Heart right ventricle (tissue), 16 donors: ENCODE data around the gene CHTF18. TPM values are rescaled to one million over a fixed set of nuclear protein-coding genes. Genes with fewer than 3 reads are reported as not detected.

Source experiments
- ATAC-seq, 8 donors: fragments of 200-7000 bp; cut with Tn5 transposase; one replicate each; pipeline ENCODE4 v1.9.1; 2020; ENCODE audit warnings: mild to moderate bottlenecking in 8 of 8, moderate library complexity in 8 of 8, moderate number of reproducible peaks in 1 of 8
- DNase-seq, 2 donors: peaks; one replicate each; pipeline ENCODE4 v3.0.0-alpha.2; 2020
- H3K27ac ChIP-seq, 10 donors: fragments of 200-600 bp; sonication (generic) in 2 of 10; one replicate each; pipeline versions ENCODE4 v1.5.0 to v1.8.0; 2020 to 2022; ENCODE audit warnings: mild to moderate bottlenecking in 3 of 10
- H3K27me3 ChIP-seq, 7 donors: fragments of 200-600 bp; one replicate each; pipeline ENCODE4 v1.8.0; 2021 to 2022; ENCODE audit warnings: mild to moderate bottlenecking in 2 of 7
- H3K36me3 ChIP-seq, 9 donors: fragments of 200-600 bp; sonication (generic) in 1 of 9; one replicate each; pipeline versions ENCODE4 v1.5.0 to v1.8.0; 2020 to 2022; ENCODE audit warnings: mild to moderate bottlenecking in 2 of 9
- H3K4me1 ChIP-seq, 9 donors: fragments of 200-600 bp; sonication (generic) in 1 of 9; one replicate each; pipeline versions ENCODE4 v1.5.0 to v1.8.0; 2020 to 2022; ENCODE audit warnings: mild to moderate bottlenecking in 4 of 9
- H3K4me3 ChIP-seq, 10 donors: fragments of 200-600 bp; sonication (generic) in 2 of 10; one replicate each; pipeline versions ENCODE4 v1.5.0 to v1.8.0; 2020 to 2022; ENCODE audit warnings: mild to moderate bottlenecking in 7 of 10, moderate library complexity in 2 of 10
- H3K9me3 ChIP-seq, 11 donors: fragments of 200-600 bp in 10 of 11; sonication (generic) in 2 of 11; one replicate each; pipeline versions ENCODE4 v1.5.0 to v1.8.0; 2013 to 2022; ENCODE audit warnings: mild to moderate bottlenecking in 2 of 11, control low read depth in 1 of 11, moderate library complexity in 1 of 11
- WGBS, 2 donors: extraction: QIAGEN DNeasy Blood & Tissue Kit; methylation state at CpG; one replicate each; pipeline ENCODE4 v1.1.7; 2013; ENCODE audit warnings: inconsistent platforms in 1 of 2; 5-methylcytosine and 5-hydroxymethylcytosine counted together
- intact Hi-C, 10 donors: fragments of 100-400 bp; cut with DNase I; formaldehyde crosslinking; loops; one replicate each; pipeline versions ENCODE4 v1.11.1 to v1.14.2; 2022
- polyA plus RNA-seq, 2 donors: library from polyadenylated mRNA; stranded (reverse); fragments of 200-250 nt; gene quantifications; one replicate each; pipeline ENCODE4 v1.2.3, GENCODE V29; 2013
- total RNA-seq, 10 donors: library from RNA; stranded (reverse); fragmentation: NEBNext Ultra II Directional in 3 of 10; extraction: Animal tissue kit (Norgen Biotek cat#: 25700) in 3 of 10; gene quantifications; one replicate each; pipeline versions ENCODE4 v1.2.1 to v1.2.4, GENCODE V29; 2021 to 2023
- TF ChIP-seq, protein P1 (sequence below), 9 donors: fragments of 200-600 bp; sonication (generic) in 2 of 9; IDR thresholded peaks; one replicate each; pipeline versions ENCODE4 v1.5.0 to v1.8.0; 2021 to 2022; ENCODE audit warnings: antibody characterized with exemption in 9 of 9, mild to moderate bottlenecking in 5 of 9, moderate library complexity in 1 of 9
- donor health status: Arrhythmogenic right ventricular cardiomyopathy.
- donor health status: ischemic (EF 13 %, LVEDD 7.1; RV severe dilation, severe dysfunction).
- donor health status: healthy with polysubstance abuse.
- donor health status: DM: no; HTN: yes; CAD: no.
- donor health status: DM: no; HTN: no; CAD: no.
- donor health status: ischemic (EF 25% LVEDD 6.9; RV normal size, moderate dysfunction).
- donor health status: ischemic (EF 25% LVEDD 5.7; RV mildly dilated, moderate dysfunction).
- donor health status: healthy.
- donor health status: DM: yes; HTN: yes; CAD: no.
- donor health status: Ischemic cardiomyopathy.
- donor health status: ischemic (EF 35%, LVEDD 5.7; RV mildly dilated, moderate dysfunction).
- donor health status: nonischemic (EF 11% LVEDD 7.7; RV severe dilation, severe dysfunction).
- donor health status: DM: yes; HTN: yes; CAD: no.
- donor health status: PGD.
- donor health status: ischemic (EF 29% LVEDD 5.4; RV normal size, mild dysfunction).
- donor health status: nonischemic (EF 23%, LVEDD 6.1; RV moderate dilation, normal function).

CHTF18 gene
- total and polyA plus RNA-seq, 12 donors, result 2.8 to 8.2 (median 5.8) TPM

- WGBS, 2 donors, result 73% methylated on average over 32 to 33 of the region's 33 CpGs
- Histone ChIP-seq H3K4me1 (peaks cover 12 to 31% (median 20%) of the 10 kb centered on the region in 9 donors), H3K9me3 (no peaks in the 10 kb centered on the region), H3K27ac (peak overlapping the region in 1 of 10 donors; percentile 59), H3K4me3 (peak overlapping the region; percentile 76 to 98 (median 82)), H3K36me3 (peaks cover 0 to 29% (median 0%) of the 10 kb centered on the region in 9 donors), H3K27me3 (no peaks in the 10 kb centered on the region)
- no peak for ATAC-seq
- TF ChIP-seq, protein P1, sequence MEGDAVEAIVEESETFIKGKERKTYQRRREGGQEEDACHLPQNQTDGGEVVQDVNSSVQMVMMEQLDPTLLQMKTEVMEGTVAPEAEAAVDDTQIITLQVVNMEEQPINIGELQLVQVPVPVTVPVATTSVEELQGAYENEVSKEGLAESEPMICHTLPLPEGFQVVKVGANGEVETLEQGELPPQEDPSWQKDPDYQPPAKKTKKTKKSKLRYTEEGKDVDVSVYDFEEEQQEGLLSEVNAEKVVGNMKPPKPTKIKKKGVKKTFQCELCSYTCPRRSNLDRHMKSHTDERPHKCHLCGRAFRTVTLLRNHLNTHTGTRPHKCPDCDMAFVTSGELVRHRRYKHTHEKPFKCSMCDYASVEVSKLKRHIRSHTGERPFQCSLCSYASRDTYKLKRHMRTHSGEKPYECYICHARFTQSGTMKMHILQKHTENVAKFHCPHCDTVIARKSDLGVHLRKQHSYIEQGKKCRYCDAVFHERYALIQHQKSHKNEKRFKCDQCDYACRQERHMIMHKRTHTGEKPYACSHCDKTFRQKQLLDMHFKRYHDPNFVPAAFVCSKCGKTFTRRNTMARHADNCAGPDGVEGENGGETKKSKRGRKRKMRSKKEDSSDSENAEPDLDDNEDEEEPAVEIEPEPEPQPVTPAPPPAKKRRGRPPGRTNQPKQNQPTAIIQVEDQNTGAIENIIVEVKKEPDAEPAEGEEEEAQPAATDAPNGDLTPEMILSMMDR (IDR thresholded peaks at IDR 0.05), result no peak
- intact Hi-C loops, result loop anchor here in 5 of 10 donors (2.0 to 5.0 kb wide), 3 partner anchors 47 to 77 kb away; partner anchors contain the start of genes CIAO3 (in 1 of the 5) and METRN (in 1 of the 5)
- DNase-seq, result no peak
Measured at GRCh38 chr16:789191-789850, 901 bp downstream of the CHTF18 start.

GRCh38 chr16:790086-790485 lies 1.7 kb downstream of the CHTF18 start:
- intact Hi-C loops, result no loop called here
- Histone ChIP-seq H3K36me3 (peaks cover 0 to 29% (median 0%) of the 10 kb centered on the region in 9 donors), H3K4me1 (peaks cover 12 to 31% (median 20%) of the 10 kb centered on the region in 9 donors), H3K27me3 (no peaks in the 10 kb centered on the region), H3K27ac (no peak overlapping the region), H3K9me3 (no peaks in the 10 kb centered on the region), H3K4me3 (no peak overlapping the region)
- 95 to 97% methylated on average over 17 of the region's 17 CpGs for WGBS, 2 donors
- DNase-seq (no peak), ATAC-seq (no peak)
- TF ChIP-seq, protein P1 (IDR thresholded peaks at IDR 0.05), result no peak

GRCh38 chr16:791131-791530 lies 2.7 kb downstream of the CHTF18 start:
- TF ChIP-seq, protein P1 (IDR thresholded peaks at IDR 0.05), result no peak
- 97 to 99% methylated on average over 23 of the region's 23 CpGs for WGBS, 2 donors
- no peak overlapping the region for H3K27ac ChIP-seq
- no peaks in the 10 kb centered on the region for H3K9me3 ChIP-seq
- H3K36me3 ChIP-seq, result peaks cover 0 to 23% (median 0%) of the 10 kb centered on the region in 9 donors
- no peak for DNase-seq
- no peak for ATAC-seq
- H3K4me3 ChIP-seq, result no peak overlapping the region
- peaks cover 12 to 24% (median 20%) of the 10 kb centered on the region in 9 donors for H3K4me1 ChIP-seq
- intact Hi-C loops, result no loop called here
- no peaks in the 10 kb centered on the region for H3K27me3 ChIP-seq

- Histone ChIP-seq H3K4me1 (peaks cover 7 to 18% (median 14%) of the 10 kb centered on the region in 9 donors), H3K9me3 (no peaks in the 10 kb centered on the region), H3K27ac (no peak overlapping the region), H3K4me3 (no peak overlapping the region), H3K27me3 (peaks cover 0 to 9% (median 0%) of the 10 kb centered on the region in 7 donors), H3K36me3 (peaks cover 0 to 17% (median 0%) of the 10 kb centered on the region in 9 donors)
- ATAC-seq, result no peak
- TF ChIP-seq, protein P1 (IDR thresholded peaks at IDR 0.05), result no peak
- 91 to 94% methylated on average over 46 of the region's 46 CpGs for WGBS, 2 donors
- no peak for DNase-seq
- intact Hi-C loops, result no loop called here
Measured at GRCh38 chr16:792221-792995, 4.0 kb downstream of the CHTF18 start.
